ENCODE measurements around the gene PRAC2.

Gene PRAC2

GRCh38 chr17:48734333-48735061 is 11.5 kb downstream of the PRAC2 start:
- no peak for DNase-seq

GRCh38 chr17:48735062-48735351 is 12.0 kb downstream of the PRAC2 start:
- DNase-seq, result no peak

GRCh38 chr17:48737330-48738043 is 14.5 kb downstream of the PRAC2 start:
- DNase-seq, result no peak

GRCh38 chr17:48738424-48738802 is 15.4 kb downstream of the PRAC2 start:
- DNase-seq, result no peak

- no peak for DNase-seq
Measured at GRCh38 chr17:48738803-48739526, 16.0 kb downstream of the PRAC2 start.

- DNase-seq, result no peak
Measured at GRCh38 chr17:48740537-48740936, 17.6 kb downstream of the PRAC2 start.

- DNase-seq, result no peak
Measured at GRCh38 chr17:48745381-48746275, 22.6 kb downstream of the PRAC2 start.

- DNase-seq, result no peak
Measured at GRCh38 chr17:48746916-48747444, 24.0 kb downstream of the PRAC2 start.

GRCh38 chr17:48747445-48748363 is 24.7 kb downstream of the PRAC2 start:
- no peak for DNase-seq

GRCh38 chr17:48748718-48749566 is 26.0 kb downstream of the PRAC2 start:
- no peak for DNase-seq

- no peak for DNase-seq
Measured at GRCh38 chr17:48749621-48750553, 26.9 kb downstream of the PRAC2 start.

- DNase-seq, result no peak
Measured at GRCh38 chr17:48751172-48751571, 28.2 kb downstream of the PRAC2 start.

GRCh38 chr17:48751733-48752398 is 28.9 kb downstream of the PRAC2 start:
- no peak for DNase-seq

- DNase-seq, result no peak
Measured at GRCh38 chr17:48752399-48753288, 29.7 kb downstream of the PRAC2 start.

GRCh38 chr17:48753794-48754499 is 31.0 kb downstream of the PRAC2 start:
- DNase-seq, result no peak

- no peak for DNase-seq
Measured at GRCh38 chr17:48754500-48755261, 31.7 kb downstream of the PRAC2 start.

All from NCI-H1105 (cell line).